Fibroblast of pulmonary artery (primary cell): Measurements from ENCODE around the gene LRP8.
A peak's percentile ranks its signal among the peaks of the same experiment; 100 is the strongest.

Source experiments
- DNase-seq: peaks from one replicate; pipeline ENCODE4 v3.0.0-alpha.2; 2010; ENCODE audit warnings: low read depth
- H3K4me3 ChIP-seq: replicated peaks from 2 replicates; pipeline ENCODE4 v1.5.1; 2011; ENCODE audit warnings: low read depth, mild to moderate bottlenecking, control low read depth, low read length, moderate library complexity
- CTCF ChIP-seq: IDR thresholded peaks from 2 replicates; pipeline ENCODE4 v1.5.1; 2011; ENCODE audit warnings: mild to moderate bottlenecking, control low read depth, low read length, inconsistent platforms; ENCODE audit errors: missing control alignments

Gene LRP8

DNA sequence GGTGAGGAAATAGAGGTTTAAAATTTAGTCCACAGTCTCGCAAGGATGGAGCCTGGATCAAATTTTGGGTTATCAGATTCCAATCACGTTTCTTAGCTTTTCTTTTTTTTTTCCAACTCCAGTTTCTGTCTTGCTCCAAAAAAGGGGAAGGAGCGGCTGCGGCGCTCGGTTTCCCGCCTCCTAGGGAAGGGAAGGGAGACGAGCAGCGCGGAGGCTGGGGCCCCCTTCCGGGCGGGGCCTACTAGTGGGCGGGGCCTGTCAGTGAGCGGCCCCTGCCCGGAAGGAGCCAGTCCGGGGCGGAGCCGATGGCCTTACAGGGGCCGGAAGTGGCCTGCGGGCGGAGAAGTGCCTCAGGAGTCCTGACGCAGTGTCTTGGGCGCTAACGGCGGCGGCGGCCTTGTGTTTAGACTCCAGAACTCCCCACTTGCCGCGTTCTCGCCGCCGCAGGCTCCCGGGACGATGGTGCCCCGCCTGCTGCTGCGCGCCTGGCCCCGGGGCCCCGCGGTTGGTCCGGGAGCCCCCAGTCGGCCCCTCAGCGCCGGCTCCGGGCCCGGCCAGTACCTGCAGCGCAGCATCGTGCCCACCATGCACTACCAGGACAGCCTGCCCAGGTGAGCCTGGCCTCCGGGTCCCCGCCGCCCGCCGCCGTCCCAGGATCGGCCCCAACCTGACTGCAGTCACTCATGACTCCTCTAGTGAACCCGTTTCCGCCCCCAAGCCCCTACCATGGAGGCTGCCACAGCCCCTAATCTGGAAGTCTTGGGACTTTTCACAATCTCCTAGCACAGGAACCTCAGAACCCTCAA, 131.2 kb downstream of the LRP8 start, which contains the start of gene CPT2:
Gene CPT2, plus strand, starts transcription at position 340 of the 806 bp plus-strand sequence. Its CDS starts 120 bp downstream, at position 460.
- peak within 1 kb of the TSS; percentile 84 for H3K4me3 ChIP-seq
- DNase-seq, result peak; percentile 92
- TF ChIP-seq CTCF, result peak; percentile 1

- no peak for TF ChIP-seq CTCF
- DNase-seq, result no peak
Measured at GRCh38 chr1:53196017-53196484, 131.8 kb downstream of the LRP8 start.

GRCh38 chr1:53195246-53196016, 132.4 kb downstream of the LRP8 start:
- TF ChIP-seq CTCF, result no peak
- no peak overlapping the region for H3K4me3 ChIP-seq
- no peak for DNase-seq

More at GRCh38 chr1:53196017-53196484, 131.8 kb downstream of the LRP8 start:
- H3K4me3 ChIP-seq, result peak overlapping the region; percentile 84
